ENCODE results near the gene MAPK1IP1L.

DNA sequence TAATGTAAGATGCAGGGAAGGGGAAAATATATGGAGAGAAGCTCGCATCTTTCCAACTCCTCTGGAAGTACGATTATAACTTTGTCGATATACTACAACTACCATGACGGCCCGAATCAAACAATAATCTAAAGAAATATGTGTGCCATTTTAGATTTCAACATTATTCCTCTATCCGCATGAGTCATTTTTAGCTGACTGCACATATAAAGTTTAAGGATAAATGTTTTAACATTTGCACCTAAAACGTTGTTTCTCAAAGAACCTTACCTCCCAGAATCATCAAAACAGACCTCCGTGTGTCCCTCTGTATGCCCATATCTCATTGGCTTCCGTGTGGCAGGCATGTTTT is 25.0 kb upstream of the MAPK1IP1L start:
- TF ChIP-seq, protein P1, sequence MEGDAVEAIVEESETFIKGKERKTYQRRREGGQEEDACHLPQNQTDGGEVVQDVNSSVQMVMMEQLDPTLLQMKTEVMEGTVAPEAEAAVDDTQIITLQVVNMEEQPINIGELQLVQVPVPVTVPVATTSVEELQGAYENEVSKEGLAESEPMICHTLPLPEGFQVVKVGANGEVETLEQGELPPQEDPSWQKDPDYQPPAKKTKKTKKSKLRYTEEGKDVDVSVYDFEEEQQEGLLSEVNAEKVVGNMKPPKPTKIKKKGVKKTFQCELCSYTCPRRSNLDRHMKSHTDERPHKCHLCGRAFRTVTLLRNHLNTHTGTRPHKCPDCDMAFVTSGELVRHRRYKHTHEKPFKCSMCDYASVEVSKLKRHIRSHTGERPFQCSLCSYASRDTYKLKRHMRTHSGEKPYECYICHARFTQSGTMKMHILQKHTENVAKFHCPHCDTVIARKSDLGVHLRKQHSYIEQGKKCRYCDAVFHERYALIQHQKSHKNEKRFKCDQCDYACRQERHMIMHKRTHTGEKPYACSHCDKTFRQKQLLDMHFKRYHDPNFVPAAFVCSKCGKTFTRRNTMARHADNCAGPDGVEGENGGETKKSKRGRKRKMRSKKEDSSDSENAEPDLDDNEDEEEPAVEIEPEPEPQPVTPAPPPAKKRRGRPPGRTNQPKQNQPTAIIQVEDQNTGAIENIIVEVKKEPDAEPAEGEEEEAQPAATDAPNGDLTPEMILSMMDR (IDR thresholded peaks at IDR 0.05; ENCODE audit: low read depth, low read length, poor library complexity, severe bottlenecking): no peak
- no peak for TF ChIP-seq EZH2phosphoT487 (IDR thresholded peaks at IDR 0.05; ENCODE audit: borderline replicate concordance, low read length)
